Calu3 (cell line): Measurements from ENCODE around the gene DNAAF1. TPM values are rescaled to one million over a fixed set of nuclear protein-coding genes. Genes with fewer than 3 reads are reported as not detected.

Experiments
- BruUV-seq: library from RNA; stranded (reverse); fragments of 400-500 nt; replicated peaks from 2 replicates; lab custom pipeline; 2021; lab: Mats Ljungman, UMichigan
- CTCF ChIA-PET: fragments of 300-600 bp; sonication (Branson Sonifier 250); formaldehyde crosslinking; loops from one replicate; lab custom pipeline; 2022; ENCODE audit warnings: antibody characterized with exemption; lab: Charles Lee
- DNase-seq: peaks from one replicate; pipeline ENCODE4 v3.0.0; 2022
- H3K27ac Mint-ChIP-seq: one replicate; pipeline ENCODE4 v1.8.0; 2022; ENCODE audit warnings: mixed read lengths; ENCODE audit not compliant: unreplicated experiment
- H3K27me3 Mint-ChIP-seq: one replicate; pipeline ENCODE4 v1.8.0; 2022; ENCODE audit warnings: mixed read lengths; ENCODE audit not compliant: unreplicated experiment
- H3K36me3 Mint-ChIP-seq: one replicate; pipeline ENCODE4 v1.8.0; 2022; ENCODE audit warnings: mild to moderate bottlenecking, moderate library complexity, mixed read lengths; ENCODE audit not compliant: insufficient read depth, unreplicated experiment
- H3K4me1 Mint-ChIP-seq: one replicate; pipeline ENCODE4 v1.8.0; 2022; ENCODE audit warnings: mild to moderate bottlenecking, low read depth, mixed read lengths; ENCODE audit not compliant: unreplicated experiment
- H3K4me3 Mint-ChIP-seq: one replicate; pipeline ENCODE4 v1.8.0; 2022; ENCODE audit warnings: mild to moderate bottlenecking, low read depth, moderate library complexity, mixed read lengths; ENCODE audit not compliant: unreplicated experiment
- H3K9me3 Mint-ChIP-seq: one replicate; pipeline ENCODE4 v1.8.0; 2022; ENCODE audit warnings: low read depth, mixed read lengths; ENCODE audit not compliant: unreplicated experiment
- CTCF ChIP-seq: fragments of 200-600 bp; IDR thresholded peaks from one replicate; pipeline ENCODE4 v1.8.0; 2022; ENCODE audit warnings: antibody characterized with exemption; ENCODE audit not compliant: unreplicated experiment
- intact Hi-C: fragments of 100-400 bp; cut with micrococcal nuclease; formaldehyde crosslinking; loops from one replicate; pipeline ENCODE4 v1.10.0; 2022; ENCODE audit not compliant: unreplicated experiment
- total RNA-seq: library from RNA; stranded (reverse); gene quantifications from 2 replicates; pipeline ENCODE4 v1.2.3, GENCODE V29; 2022

The DNAAF1 gene
- total RNA-seq, 1 experiment from 2014 or later, result not detected

DNA sequence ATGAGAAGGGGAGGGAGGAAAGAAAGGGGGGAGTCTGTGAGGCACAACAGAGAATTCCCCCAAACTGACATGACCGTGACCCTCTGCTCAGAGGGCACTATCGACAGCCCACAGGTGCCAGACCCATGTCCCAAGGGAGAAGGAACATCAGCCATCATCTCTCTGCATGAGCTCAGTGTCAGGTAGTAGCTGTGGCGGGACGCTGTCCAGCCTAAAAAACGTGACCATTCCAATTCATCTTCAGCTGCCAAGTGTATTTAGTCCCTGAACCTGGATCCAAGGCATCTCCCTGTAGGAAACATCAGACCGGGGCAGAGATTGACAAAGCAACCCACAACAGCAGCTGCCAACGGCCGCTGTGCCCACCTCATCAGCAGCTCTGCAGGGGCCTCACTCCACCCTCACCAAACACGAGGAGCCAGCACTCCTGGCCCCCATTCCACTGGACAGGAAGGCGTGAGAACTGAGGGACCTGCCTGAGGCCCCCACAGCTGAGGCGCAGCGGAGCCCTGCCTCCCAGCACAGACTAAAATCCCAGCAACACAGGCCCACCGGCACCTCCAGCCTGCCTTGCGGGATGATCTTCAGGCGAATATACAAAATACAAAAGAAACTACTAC, 33.1 kb downstream of the DNAAF1 start:
- Mint-ChIP-seq H3K27ac (no peak overlapping the region), H3K27me3 (no peaks in the 10 kb centered on the region), H3K4me3 (no peak overlapping the region), H3K36me3 (peaks cover 33% of the 10 kb centered on the region), H3K4me1 (peaks cover 9% of the 10 kb centered on the region), H3K9me3 (no peaks in the 10 kb centered on the region)
- DNase-seq, result no peak
- no TSS peak for BruUV-seq
- TF ChIP-seq CTCF, result no peak
- intact Hi-C loops, result loop anchor here (10.0 kb wide), 1 partner anchor 223 kb away; the partner anchor contains the start of gene OSGIN1
- CTCF ChIA-PET, result interaction anchor here (0.7 to 1.6 kb wide), 3 partner anchors 9 to 112 kb away, joined by 3 to 6 read pairs (median 4); partner anchors contain the start of gene TAF1C

- Mint-ChIP-seq H3K9me3 (no peaks in the 10 kb centered on the region), H3K4me3 (no peak overlapping the region), H3K36me3 (peaks cover 33% of the 10 kb centered on the region), H3K27me3 (no peaks in the 10 kb centered on the region), H3K27ac (no peak overlapping the region), H3K4me1 (peaks cover 9% of the 10 kb centered on the region)
- no peak for TF ChIP-seq CTCF
- intact Hi-C loops, result loop anchor here (10.0 kb wide), 1 partner anchor 224 kb away; the partner anchor contains the start of gene OSGIN1
- BruUV-seq, result no TSS peak
- no peak for DNase-seq
- CTCF ChIA-PET, result interaction anchor here (0.7 kb wide), 1 partner anchor 113 kb away, joined by 4 read pairs; no protein-coding TSS in a partner anchor
Measured at GRCh38 chr16:84178892-84179611, 33.9 kb downstream of the DNAAF1 start.

DNA sequence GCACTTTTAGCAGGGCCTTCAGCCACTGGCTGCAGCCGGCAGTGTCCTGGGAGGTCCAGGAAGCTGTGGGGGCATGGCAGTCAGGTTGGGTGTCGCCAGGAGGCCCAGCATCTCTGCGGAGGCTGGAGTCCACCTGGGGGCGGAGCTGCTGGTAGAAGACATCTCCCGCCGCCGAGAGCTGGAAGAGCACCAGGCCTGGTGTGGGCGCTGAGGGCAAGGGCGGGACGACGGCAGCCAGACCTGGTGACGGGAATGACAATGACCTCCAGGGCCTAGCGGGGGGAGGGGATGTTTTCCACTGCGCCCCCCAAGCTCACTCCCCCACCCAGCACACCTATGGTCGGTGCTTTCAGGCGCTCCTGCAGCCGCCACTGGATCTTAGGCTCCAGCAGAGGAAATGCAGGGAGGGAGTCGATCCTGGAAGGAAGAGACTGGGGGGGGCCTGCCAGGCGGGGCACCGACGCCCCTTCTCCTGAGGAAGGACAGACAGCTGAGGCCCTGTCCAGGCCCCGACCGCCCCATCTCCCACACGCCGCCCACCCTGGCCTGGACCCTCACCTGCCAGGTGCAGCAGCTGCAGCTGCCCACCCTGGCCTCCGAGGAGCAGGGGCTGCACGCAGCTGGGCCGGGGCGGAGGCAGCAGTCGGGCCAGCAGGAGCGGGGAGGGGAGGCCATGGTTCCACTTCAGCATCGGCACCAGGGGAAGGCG, 34.7 kb downstream of the DNAAF1 start:
- no peak for DNase-seq
- H3K4me1 Mint-ChIP-seq, result peaks cover 11% of the 10 kb centered on the region
- intact Hi-C loops, result loop anchor here (10.0 kb wide), 1 partner anchor 225 kb away; the partner anchor contains the start of gene OSGIN1
- CTCF ChIA-PET, result no interaction called here
- H3K4me3 Mint-ChIP-seq, result no peak overlapping the region
- no TSS peak for BruUV-seq
- no peak overlapping the region for H3K27ac Mint-ChIP-seq
- no peaks in the 10 kb centered on the region for H3K27me3 Mint-ChIP-seq
- H3K36me3 Mint-ChIP-seq, result peaks cover 37% of the 10 kb centered on the region
- no peaks in the 10 kb centered on the region for H3K9me3 Mint-ChIP-seq
- TF ChIP-seq CTCF, result no peak

- DNase-seq, result no peak
- no peak for TF ChIP-seq CTCF
- H3K9me3 Mint-ChIP-seq, result no peaks in the 10 kb centered on the region
- H3K4me3 Mint-ChIP-seq, result no peak overlapping the region
- BruUV-seq, result no TSS peak
- H3K27ac Mint-ChIP-seq, result no peak overlapping the region
- H3K27me3 Mint-ChIP-seq, result no peaks in the 10 kb centered on the region
- peaks cover 11% of the 10 kb centered on the region for H3K4me1 Mint-ChIP-seq
- intact Hi-C loops, result no loop called here
- CTCF ChIA-PET, result no interaction called here
- peaks cover 38% of the 10 kb centered on the region for H3K36me3 Mint-ChIP-seq
Measured at GRCh38 chr16:84180519-84181140, 35.5 kb downstream of the DNAAF1 start.
